LNCAP (cell line): ENCODE results near the gene SPATA13.

Experiments used
- TF ChIP-seq, protein P1 (sequence below): fragments of 450-650 bp; IDR thresholded peaks from 2 replicates; pipeline ENCODE4 v1.5.1; 2017; ENCODE audit warnings: mild to moderate bottlenecking

The SPATA13 gene

DNA sequence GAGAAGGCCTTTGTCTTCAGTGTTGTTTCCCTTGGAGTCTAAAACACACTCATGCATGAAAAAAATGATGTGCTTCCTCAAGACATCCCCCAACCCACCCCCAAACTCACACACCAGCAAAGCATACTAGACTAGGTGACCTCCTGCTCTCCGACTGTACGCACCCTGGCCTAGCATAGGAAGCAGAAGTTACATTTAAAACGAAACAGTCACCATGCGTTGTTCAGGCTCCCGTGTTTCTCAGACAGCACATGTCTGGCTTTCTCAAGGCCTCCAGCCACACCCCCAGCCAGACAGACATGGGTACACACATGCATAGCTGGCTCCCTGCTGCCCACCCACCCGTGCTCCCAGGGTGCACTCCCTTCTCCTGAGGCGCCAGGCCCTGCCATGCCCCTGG is 120.2 kb downstream of the SPATA13 start:
- TF ChIP-seq, protein P1, sequence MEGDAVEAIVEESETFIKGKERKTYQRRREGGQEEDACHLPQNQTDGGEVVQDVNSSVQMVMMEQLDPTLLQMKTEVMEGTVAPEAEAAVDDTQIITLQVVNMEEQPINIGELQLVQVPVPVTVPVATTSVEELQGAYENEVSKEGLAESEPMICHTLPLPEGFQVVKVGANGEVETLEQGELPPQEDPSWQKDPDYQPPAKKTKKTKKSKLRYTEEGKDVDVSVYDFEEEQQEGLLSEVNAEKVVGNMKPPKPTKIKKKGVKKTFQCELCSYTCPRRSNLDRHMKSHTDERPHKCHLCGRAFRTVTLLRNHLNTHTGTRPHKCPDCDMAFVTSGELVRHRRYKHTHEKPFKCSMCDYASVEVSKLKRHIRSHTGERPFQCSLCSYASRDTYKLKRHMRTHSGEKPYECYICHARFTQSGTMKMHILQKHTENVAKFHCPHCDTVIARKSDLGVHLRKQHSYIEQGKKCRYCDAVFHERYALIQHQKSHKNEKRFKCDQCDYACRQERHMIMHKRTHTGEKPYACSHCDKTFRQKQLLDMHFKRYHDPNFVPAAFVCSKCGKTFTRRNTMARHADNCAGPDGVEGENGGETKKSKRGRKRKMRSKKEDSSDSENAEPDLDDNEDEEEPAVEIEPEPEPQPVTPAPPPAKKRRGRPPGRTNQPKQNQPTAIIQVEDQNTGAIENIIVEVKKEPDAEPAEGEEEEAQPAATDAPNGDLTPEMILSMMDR, result no peak

DNA sequence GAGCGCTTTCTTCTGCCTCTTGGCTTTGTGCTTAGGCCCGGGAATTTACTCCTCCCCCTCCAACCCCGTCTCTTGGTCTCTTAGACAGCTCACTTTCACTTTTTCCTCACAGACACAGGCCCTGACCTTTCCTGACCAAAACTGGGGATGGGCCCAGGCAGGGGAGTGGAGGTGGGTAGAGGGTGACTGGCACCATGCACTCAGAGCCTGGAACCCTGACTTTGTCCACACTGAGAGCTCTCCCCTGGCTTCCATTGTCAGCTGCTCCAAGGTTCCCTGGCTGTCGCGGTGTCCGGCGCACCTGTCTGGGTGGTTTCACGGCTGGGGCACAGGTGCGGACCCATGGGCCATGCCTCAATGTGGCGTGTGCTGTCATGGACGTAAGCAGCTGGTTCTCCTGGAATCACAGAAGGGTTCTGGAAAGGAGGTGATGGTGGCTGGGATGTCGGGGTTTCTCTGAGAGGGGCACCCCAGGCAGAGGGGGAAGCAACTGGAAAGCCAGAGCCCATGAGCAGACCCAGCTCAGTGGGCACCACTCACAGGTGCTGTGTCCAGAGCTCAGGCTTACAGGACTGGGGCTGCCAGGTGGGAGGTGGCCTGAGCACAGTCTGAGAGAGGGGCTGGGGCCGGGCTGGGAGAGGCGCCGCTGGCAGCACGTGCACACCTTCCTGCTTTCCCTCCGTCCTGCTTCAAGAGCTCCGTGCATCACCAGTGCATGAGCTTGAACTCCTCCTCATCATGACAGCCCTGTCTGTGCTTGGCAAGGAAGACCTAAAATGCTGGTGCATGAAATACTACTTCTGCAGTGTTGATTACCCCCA is 120.9 kb downstream of the SPATA13 start:
- TF ChIP-seq, protein P1, result no peak

DNA sequence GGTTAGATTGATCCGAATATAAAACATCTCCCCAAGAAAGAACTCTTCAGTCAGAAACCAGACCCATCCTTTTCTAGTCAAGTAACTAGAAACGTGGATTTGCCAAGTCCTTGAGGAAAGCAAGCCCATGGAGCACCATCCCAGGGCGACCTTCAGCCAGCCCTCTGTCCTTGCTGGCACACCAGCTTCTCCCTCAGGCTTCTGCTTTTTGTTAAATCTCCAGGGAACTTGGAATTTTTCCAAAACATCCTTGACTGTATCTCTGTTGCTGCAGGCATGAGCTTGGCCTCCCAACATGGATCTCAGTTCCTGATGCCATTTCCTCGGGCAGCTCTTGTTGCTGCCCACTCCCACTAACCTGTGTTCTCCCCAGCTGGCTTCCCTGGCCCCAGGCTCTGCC is 121.7 kb downstream of the SPATA13 start:
- TF ChIP-seq, protein P1, result no peak

DNA sequence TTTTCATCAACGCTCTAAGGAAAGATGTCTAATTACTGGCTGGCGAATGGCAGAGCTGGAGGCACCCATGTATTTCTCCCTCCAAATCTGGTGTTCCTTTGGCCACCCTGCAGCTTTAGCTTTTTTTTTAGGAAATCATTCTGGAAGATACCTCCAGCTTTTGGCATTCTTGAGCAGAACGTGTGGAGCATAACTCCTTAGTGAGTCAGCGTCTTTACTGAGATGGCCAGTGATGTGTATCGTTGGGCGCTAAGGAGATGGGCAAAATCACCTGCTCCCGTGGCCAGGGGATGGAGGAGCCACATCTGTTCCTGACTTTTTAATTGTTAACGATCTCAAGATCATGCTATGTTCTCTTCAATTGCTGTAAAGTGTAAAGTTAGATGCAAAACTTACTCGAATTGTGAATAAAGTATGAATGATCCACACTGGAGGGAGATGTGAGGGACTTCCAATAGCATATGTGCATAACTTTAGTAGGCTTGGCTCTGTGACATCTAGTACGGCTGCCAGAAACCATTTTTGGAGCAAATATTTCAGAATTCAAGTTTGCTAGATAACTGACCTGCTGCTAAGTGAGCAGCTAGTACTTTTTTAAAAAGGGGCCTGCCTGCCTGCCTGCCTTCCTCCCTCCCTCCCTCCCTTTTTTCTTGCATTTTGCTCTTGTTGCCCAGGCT is 124.5 kb downstream of the SPATA13 start:
- TF ChIP-seq, protein P1, result no peak

DNA sequence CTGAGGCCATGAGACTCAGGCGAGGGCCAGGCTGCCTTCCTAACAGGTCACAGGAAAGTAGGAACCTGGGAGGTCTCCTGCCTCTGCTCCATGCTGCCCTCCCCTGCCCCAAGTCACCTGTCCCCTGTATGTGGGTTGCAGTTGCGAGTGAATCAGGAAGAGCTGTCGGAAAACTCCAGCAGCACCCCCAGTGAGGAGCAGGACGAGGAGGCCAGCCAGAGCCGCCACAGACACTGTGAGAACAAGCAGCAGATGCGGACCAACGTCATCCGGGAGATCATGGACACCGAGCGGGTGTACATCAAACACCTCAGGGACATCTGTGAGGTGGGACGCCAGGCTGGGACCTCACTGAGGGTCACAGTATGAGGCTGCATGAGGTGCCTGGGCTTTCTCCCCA is 126.1 kb downstream of the SPATA13 start:
- TF ChIP-seq, protein P1, result no peak

DNA sequence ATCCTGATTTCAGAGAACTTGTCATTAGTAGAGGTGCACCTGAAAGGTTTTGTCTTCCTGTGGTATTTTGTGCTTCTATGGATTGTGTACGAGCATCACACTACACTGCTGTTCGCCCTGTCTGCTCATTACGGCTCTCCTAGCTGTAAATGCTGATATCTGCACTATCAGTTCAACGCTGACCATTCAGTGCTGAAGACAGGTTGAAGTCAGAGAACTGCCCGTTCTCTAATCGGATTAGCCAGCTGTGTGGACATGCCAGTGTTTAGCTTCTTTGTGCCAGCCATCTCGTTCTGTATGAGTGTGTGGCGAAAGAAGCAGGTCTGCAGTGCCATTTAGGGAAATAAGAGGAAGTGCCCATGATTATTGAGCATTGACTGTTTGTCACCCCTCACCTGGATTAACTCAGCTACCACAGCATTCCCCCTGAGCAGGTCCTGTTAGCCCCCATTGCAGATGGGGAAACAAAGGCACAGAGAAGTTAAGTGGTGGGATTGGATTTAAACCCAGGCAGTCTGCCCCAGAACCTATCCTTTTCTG is 127.3 kb downstream of the SPATA13 start:
- TF ChIP-seq, protein P1, result no peak

DNA sequence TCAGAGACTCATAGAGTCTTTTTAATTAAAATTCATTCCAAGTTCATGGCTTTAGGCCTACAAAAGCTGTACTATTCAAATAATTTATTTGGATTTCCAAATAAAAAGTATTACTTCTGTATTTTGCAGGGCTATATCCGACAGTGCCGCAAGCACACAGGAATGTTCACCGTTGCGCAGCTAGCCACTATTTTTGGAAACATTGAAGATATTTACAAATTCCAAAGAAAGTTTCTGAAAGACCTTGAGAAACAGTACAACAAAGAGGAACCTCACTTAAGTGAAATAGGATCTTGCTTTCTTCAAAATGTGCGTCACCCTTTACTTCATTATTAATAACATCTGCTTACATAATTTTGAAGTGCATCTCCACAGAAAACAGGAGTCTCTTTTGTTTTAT is 128.3 kb downstream of the SPATA13 start:
- TF ChIP-seq, protein P1, result no peak
